CD4-positive, alpha-beta T cell treated with Interleukin-15 for 4 hours (primary cell): ENCODE measurements around the gene OPCML.

ENCODE experiments used
- DNase-seq: peaks from one replicate; pipeline ENCODE4 v3.0.0-alpha.2; 2020; ENCODE audit warnings: low spot score

The OPCML gene

DNA sequence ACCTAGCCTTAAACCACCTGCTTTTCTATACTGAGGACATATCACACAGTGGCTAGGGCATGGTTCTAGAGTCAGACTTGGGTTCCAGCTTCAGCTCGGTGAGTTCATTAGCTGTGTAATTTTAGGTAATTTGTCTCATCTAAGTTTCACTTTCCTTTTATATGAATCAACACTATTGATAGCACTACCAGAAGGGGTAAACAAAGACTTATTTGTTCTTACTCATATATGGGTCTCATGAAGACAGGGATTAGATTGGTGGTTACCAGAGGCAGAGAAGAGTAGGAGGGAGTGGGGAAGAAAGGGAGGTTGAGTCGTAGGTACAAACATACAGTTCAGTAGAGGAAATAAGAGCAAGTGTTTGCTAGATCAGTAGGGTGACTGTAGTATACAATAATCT lies 924.7 kb downstream of the OPCML start:
- no peak for DNase-seq

DNA sequence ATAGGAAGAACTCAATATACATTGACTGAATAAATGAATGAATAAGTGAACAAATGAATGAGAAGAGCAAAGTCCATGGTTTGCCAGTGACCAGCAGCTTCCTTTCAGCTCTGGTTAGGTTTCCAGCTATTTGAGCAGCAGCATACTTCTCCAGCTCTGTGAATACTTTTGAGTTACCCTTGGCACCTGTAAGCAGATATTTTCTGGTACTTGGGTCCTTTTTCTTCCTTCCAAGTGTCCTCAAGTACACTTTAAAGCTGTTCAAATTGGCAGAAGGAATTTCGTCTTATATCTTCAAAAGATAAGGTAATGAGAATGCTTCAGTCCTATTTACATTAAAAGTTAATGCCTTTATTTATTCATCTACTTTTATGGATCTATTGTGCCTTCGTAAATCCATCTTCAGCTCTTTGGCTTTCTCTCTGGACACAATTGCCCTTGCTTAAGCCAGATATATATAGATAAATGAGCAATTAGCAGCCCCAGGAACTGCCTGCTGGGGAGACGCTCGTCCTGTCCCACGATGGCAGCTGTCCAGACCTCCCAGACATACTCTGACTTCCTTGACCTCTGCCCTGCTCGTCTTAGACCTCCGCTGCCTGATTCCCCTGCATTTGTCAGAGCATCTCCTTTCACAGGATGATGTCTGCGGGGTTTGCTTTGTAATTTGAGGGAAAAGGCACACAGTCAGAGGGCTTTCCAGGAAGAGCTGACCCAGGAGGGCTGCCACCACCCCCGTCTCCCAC lies 926.3 kb downstream of the OPCML start:
- no peak for DNase-seq

DNA sequence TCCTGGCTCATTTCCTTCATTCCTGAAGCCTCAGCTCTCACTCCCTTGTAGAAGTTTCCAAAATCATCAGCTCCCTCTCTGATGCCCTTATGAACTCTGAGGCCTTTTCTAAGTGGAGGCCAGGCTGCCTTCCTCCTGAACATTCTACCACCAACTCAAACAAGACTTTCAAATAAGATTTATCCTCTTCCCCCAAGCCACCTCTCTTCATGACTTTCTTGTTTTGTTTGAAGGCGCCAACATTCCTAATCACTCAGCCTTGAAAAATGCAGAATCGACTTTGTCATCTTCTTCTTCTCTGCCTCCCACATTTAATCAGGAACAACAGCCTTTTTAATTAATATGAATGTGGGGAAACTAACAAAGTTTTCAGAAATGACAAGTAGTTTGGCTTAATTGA lies 927.9 kb downstream of the OPCML start:
- no peak for DNase-seq

DNA sequence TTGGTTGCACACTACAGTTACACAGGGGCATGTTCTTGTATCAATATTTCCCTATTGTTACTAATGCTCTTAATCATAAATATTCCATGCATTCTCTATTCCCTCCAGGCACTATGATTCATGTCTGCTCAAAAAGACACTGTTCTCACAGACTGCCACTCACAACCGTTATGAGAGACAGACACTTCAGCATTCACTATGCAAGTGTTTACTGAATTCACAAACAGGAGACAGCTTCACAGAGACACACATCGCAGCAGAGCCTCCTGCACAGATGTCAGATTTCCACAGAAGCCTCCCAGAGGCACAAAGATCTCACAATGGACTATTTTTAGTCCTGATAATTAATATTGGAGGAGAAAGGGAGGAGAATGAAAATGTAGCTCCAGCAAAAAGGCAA lies 930.4 kb downstream of the OPCML start:
- DNase-seq, result no peak

DNA sequence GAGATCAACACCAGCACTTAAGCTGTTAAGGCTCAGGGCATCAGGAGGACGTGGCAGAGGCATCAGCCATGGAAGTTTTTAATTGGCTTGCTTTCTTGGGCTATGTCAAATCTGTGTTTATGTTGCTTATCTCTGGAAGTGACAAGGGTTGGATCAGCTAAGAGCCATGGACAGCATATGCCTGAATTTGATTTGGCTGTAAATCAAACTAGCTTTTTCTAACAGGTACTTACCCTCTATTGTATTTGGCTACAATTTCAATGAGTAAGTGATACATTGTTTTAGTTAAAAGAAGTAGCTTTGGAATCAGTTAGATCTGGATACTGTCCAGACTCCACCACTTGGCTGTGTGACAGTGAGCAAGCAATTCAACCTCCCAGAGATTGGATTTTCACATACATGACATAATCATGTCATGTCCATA lies 936.6 kb downstream of the OPCML start:
- DNase-seq, result no peak

DNA sequence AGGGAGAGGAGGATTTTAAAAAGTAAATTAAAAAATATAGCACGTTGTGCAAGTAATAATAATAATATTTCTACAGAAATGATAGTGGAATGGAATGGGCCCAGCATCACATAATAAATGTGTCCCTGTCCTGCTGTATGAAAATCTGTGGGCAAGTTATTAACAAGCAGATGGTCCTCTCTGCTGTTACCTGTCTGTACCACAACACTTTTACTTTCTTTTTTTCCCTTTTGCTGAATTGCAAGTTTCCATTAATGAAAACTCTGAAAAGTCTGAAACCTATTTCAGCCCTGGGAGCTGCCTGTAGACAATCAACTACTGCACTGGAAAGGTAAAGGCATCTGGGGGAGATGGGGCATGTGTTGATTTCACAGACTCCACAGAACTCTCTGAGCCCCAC lies 937.1 kb downstream of the OPCML start:
- DNase-seq, result no peak

DNA sequence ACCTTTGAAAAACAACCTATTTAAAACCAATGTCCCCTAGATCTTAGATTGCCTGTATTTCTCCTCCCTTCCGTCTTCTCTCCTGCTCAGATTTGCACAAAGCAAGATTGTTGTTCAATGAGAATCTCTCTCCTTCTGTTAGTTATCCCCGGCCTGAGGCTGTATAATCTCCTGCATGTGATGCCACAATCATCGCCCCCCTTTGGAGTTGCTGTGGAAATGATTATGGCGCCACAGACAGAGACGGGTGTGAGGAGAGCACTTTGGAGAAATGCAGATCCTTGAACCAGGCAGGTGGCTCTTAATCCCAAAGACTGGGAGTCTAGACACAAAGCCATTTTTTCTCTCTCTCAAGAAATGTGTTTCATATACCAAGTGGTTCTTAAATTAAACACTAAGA lies 941.3 kb downstream of the OPCML start:
- DNase-seq, result no peak

DNA sequence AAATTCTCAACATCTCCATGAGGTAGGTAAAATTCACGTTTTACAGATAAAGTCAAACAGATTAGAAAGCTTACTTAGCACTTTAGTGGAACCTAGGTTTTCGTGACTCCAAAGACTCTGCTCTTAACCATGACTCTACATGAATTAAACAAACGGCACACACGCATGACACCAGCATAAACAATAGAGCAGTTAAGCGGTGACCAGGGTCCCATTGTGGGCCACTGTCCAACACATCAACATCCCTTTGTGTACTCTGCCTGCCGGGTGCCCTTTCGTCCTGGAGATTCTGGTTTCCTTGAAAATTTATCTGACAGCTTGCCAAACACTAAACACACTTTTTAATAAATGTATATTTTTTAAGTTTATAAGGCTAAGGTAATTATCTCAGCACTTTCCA lies 941.7 kb downstream of the OPCML start:
- no peak for DNase-seq

DNA sequence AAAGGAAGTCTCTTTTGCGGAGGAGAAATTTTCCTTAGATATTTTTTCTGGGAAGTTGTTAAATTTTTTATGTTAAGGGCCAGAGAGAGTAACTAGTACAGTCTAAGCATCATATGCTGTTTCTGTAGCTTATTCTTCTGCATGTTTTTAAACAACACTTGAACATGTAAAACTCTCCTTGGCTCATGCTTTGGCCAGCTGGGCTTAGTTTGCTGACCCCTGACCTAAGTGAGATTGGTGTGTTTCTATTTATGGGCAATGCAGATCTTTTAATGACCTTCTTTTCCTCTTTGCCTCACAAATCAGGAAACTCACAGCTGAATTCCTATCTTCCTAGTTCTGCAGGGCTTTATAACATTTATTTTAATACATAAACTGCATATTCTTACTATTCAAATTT lies 942.5 kb downstream of the OPCML start:
- no peak for DNase-seq

DNA sequence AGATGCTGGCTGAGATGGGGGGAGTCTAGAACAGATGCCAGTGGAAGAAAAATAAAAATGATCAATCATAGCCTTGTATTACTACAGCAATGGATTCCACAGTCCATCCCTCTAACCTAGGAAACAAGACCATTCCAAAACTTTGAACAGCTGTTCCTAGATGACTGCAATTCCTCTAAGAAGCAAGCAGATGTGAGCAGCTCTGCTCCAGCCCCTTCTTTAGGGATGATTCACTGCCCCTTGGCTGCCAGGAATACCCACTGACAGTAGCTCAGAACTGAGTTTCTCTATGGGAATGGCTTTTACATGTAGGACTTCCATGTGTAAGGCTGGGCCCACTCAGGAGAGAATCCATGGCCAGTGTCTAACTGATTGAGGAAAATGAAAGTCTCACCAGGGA lies 943.9 kb downstream of the OPCML start:
- no peak for DNase-seq

DNA sequence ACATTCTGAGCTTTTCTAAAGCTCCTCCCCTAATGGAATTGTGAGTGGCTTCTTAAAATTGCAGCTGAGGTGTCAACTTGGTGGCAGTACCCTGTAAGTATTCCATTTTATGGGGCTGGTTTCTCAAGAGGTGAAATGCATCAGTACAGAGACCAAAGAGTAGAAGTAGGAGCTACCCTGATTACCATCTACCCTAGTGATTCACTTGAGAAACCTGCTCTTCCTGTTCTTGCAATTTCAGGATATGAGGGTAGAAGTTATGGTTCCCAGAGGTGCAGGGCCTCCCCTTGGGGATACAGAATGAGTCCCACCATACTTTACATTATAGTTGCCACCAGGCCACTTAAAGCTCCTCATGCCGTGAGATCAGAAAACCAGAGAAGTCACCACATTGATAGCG lies 944.6 kb downstream of the OPCML start:
- DNase-seq, result no peak

DNA sequence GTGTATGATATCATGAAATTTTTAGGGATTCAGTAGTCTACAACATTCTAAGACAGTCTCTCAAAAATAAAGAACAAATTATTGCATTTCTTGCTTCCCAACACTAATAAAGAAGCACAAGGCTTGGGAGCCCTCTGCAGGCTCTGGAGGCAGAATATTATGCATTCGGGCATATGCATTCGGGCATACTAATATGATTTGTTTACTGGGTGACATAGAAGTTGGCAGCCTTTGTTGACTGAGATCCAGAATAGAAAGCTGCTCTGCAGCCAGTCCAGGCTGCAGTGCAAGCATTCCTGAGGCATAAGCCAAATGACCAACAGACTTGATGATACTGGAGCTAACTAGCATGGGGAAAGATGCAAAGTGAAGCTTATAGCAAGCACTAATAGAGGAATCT lies 945.5 kb downstream of the OPCML start:
- DNase-seq, result no peak

DNA sequence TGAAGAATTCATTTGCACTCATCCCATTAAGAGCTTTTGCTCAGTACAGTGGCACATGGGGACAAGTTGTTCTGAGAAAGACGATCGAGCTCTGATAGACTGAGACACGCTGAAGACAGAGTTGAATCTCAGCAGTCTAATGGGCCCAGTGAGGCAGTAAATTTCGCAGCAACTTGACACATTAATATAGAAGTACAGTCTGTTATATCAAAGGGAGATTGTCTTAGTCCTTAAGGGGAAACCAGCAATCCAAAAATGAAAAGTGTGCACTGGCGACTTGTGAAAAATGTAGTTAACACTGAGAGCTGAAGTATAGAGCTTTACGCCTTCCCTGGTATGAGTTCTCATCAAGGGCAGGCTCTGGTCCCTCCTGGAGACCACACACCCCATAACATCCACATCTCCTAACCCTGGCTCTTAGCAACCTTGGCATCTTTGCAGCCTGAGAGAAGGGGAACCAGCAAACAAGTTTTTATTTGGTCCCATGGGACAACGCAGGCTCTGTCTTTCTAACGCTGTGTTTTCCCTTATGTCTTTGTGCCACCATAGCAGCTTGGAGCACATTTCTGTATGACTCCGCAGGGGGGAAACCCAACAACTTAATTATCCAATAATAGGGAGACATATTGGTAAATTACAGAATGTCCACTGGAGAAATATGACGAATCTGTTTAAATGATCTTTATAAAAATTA lies 952.5 kb downstream of the OPCML start:
- no peak for DNase-seq

DNA sequence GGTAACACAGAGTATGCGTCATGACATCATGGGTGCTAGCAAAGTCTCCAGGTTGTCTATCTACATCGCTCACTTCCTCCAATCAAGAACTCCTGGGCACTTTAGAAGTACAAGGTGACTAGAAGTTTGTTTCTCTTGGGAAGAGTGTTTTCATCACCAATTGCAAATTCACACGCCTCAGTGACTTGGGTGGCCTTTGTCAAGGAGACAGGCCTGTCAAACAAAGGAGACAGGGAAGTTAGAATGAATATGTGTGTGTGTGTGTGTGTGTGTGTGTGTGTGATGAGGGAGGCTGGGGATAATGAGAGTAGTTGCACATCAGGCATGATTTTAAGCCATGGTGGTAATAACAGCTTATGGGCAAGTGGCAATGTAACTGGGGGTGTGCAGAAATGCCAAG lies 953.2 kb downstream of the OPCML start:
- DNase-seq, result no peak

DNA sequence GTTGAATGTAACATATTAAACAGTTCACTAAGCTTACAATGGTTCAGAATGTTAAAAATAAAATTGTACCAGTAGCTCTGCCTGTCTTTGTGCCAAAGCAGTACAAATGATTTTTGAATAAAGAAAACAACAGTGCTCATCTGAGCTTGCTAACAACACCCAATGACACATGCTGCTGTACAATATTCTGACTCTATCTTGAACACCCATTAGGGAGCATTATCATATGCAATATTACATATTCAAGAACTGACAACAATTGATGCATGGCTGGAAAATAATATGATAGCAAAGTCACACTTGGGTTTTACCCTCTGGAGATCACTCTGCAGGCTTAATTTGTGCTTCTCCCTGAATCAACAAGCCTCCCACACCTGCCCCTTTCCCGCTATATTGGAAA lies 953.7 kb downstream of the OPCML start:
- DNase-seq, result no peak

DNA sequence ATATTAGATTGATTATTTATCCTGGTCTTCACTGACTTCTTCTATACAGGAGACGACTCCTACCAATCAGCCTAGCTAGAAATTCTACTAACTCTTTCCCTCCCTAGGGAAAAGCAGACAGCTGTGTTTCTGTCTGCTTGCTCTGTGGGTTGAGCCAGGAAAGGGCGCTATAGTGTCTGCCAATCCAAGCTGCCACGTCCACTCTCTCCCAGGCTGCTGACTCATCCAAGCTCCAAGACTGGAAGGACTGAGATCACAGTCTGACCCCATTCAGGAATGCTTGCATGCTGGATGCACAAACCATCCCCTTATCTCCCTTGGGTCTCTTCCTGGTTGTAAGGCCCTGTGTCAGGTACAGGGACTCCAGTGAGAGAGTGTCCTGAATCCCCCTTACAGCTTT lies 955.6 kb downstream of the OPCML start:
- no peak for DNase-seq

DNA sequence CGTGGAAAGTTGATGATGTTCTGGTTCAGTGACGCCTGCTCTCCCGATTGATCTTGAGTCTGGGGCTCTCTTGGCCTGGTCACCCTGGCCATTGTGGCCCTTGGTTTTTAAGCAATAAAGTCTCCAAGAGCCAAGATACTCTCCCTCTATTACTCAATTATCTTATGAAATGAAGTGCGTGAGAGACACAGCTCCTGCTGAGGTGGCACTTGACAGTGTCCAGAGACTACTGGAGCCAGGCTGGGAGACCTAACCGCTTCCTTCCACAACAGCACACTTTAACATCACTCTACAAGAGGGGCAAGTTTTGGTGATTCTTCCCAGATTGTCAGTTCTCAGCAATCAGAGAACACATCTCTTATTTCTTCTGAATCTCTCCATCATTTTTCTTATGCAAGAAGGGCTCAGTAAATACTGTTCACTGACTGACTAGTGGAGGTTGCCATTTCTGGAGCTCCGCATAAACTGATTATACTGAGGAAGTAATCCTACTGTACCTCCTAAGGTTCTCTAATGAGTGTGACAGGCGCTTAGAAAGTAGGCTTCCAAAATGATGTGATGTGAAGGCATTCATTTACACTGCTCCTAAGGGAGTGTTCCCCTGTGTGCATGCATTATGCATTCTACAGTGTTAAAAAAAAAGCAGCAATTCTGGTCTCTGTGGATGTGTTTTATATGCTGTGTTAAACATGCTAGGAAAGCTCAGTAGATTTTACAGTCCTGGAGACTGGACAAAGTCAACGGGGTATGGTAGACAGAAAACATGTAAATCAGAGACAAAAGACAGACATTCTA lies 968.0 kb downstream of the OPCML start:
- no peak for DNase-seq

DNA sequence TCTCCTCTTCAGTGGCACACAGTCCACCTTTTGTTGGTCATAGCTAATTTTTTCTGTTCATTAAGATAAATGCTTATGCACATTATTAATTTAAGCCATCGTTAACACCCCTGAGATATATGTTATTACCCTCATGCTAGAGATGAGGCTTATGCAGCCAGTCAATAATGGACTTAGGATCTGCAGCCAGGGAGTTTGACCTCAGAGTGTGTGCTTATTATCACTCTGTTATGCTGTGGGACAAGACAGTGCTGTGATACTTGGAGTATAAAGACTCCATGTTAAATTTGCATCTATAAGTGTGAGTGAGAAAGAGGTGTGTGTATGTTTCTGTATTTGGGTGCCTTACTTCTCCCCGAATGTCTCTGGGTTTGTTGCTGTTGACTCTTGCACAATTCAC lies 969.3 kb downstream of the OPCML start:
- no peak for DNase-seq

DNA sequence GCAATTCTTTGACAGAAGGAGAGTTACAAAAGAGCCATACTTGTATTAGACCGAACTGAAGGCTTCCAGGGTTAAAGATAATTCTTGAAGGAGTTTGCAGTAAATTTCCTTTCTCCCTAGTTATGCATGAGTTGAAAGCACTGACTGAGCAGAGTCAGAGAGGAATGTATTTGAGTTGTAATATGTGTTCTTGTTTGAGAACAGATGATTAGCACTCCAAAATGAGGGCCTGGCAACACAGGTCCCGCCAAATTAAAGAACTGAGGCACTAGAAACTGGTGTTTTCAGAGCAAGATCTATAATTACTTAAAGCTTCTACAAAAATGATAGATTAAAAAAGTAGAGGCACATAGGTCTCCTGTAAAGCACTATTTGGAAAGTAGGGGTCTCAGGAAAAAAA lies 970.4 kb downstream of the OPCML start:
- DNase-seq, result no peak

DNA sequence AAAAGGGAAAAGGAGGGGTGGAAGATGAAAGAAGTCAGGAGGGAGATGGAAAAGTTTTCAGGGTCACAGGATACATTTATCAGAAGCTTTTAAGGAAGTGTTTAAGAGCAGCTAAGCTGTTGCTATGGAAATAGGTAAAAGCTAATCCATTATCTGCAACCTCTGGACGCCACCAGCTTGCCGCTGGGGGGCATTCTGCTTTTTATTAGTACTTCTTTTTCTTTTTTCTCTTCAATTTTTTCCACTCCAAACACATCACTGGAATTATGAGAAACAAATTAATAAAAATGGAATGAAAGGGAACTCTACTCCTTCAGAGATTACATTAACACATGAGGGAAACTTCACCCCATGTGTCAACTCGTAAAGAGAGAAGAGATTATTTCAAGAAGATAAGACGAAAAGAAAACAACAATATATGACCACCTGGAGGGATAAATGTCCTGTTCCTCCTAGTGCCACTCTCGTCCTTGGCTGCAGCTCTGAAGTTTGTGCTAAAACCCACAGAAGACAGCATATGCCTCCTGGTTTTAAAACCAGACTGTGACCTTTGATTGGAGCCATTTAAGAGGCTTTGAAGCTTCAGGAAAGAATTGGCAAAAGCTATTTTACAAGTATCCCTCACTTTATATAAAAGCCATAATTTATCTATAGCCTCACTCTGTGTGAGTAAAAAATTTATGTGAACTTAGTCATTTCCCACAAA lies 972.8 kb downstream of the OPCML start:
- DNase-seq, result no peak

DNA sequence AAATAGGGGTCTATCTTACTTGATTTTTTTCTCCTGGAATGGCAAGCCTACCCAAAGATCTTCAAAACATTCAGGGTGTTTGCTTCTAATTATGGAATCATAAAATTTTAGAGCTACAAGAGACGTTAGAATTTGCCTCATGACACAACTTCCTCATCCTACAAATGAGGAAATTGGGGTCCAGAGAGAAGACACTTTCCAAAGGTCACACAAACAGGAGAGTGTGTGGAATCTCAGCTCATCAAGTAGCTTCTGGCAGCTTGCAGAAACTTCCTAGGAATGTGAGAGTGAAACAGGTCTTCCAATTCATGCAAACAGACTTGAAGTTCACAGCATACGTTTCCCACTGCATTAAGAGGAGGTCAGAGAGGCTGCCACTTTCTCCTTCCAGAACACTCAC lies 976.0 kb downstream of the OPCML start:
- no peak for DNase-seq

DNA sequence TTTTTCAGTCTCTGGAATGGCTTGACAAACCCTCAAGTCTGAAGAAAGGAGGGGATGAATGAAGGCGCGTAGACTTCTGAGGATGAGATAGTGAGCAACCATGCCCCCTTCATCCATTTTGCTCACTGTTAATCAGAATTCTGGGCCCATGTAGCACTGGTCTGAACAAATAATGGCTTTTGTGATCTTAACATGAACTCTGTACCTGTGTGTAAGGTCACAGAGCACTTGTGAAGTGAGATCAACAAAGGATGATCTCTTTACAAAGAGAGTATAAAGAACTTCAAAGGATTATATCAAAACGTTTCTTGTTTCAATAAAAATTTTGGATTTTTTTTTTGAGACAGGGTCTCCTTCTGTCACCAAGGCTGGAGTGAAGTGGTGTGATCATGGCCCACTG lies 976.7 kb downstream of the OPCML start:
- DNase-seq, result no peak

DNA sequence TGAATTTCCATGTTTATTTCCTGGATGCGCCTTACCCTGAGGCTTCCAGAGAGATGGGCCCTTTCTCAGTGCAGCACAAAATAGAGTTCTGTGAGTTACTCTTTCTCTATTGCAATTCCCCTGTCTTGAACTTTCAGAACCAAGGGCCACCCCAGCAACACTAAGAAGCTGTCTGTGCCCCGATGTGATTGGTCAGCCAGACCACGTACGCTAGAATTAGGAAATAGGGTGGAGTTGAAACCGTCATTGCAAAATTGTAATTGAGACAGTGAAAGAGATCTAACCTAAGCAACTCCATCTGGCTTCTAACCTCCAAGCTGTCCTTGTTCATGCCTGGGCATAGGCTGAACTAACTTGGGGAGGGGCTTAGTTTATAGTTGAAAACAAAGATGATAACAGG lies 981.3 kb downstream of the OPCML start:
- no peak for DNase-seq
